Medulla oblongata (tissue), 1 donor: ENCODE data around the gene ATP6V0E2.

Experiments used
- DNase-seq: peaks from one replicate; pipeline ENCODE4 v3.0.0-alpha.2; 2015; ENCODE audit errors: extremely low spot score

Gene ATP6V0E2

DNA sequence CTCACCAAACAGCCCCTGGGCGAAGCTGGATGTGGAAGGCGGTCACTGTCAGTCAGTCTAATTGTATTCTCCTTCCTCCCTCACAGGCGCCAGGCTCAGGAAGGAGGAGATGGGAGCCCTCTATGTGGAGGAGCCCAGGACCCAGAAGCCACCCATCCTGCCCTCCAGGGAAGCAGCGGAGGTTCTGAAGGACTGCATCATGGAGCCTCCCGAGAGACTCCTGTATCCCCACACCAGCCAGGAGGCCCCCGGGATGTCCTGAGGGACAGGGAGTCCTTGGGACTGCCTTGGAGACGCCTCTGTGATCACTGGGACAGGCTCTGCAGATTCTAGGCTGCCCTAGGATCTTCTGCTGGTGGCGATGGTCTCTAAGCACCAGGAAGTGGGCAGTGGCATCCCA, 9.7 kb upstream of the ATP6V0E2 start:
- no peak for DNase-seq

DNA sequence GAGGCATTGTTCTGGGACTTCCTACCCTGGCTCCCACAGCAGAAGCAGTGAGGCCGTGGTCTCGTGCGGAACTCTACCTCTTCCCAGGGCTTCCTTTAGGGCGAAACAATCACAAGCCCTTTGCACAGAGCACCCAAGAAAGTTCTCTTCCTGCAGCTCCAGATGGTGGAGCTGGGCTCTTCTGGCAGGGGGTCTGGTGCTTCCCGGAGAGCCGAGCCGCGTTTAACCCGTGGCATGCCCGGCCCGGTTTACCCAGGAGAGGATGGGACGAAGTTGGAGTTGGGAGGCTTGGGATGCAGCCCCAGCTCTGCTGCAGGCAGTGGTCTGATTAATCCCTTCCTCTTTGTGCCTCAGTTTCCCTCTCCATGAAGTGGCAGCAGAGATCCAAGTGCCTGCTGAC, 9.0 kb upstream of the ATP6V0E2 start:
- DNase-seq = no peak

GRCh38 chr7:149865437-149865836, 8.3 kb upstream of the ATP6V0E2 start:
- DNase-seq = no peak

- no peak for DNase-seq
Observed at GRCh38 chr7:149866139-149866778, 7.5 kb upstream of the ATP6V0E2 start.

GRCh38 chr7:149866779-149867447, 6.9 kb upstream of the ATP6V0E2 start:
- peak; percentile 40 for DNase-seq

GRCh38 chr7:149867762-149868622, 5.8 kb upstream of the ATP6V0E2 start:
- no peak for DNase-seq

GRCh38 chr7:149868623-149869290, 5.0 kb upstream of the ATP6V0E2 start:
- peak; percentile 36 for DNase-seq

DNA sequence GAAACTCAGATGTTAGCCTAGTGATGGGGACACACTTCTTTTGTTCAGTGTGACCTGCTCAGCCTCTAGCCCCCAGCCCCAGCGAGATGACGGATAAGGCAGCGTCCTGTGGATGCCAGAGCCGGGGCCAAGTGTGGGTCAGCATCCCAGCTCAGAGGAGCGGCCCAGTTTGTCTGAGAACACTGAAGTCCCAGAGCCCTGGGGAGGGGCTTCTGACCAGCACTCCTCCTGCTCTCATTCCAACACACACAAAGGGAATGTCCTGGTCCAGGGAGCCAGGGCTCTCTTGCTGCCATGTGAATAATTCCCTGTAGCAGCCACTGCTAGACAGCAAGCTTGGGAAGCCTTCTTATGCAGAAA, 4.5 kb upstream of the ATP6V0E2 start:
- peak; percentile 28 for DNase-seq

- no peak for DNase-seq
Observed at GRCh38 chr7:149869867-149870266, 3.9 kb upstream of the ATP6V0E2 start.

DNA sequence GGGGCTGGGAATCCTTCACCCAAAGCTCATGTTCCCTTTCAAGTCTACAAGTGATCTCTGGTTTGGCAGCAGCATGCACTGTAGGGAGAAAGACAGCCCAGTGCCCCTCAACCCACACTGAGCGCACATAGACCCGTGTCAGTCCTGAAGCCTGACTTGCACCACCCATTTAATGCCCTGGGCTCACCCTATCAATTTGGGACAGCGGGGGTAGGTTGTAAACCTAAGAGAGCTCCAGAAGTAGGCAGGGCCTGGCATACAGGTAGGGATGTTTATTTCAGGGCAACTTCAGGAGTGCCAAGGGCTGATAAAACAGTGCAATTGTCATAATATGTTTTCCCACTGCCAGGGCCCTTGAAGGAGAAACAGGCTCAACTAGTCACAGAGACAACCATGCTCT, 3.5 kb upstream of the ATP6V0E2 start:
- no peak for DNase-seq

DNA sequence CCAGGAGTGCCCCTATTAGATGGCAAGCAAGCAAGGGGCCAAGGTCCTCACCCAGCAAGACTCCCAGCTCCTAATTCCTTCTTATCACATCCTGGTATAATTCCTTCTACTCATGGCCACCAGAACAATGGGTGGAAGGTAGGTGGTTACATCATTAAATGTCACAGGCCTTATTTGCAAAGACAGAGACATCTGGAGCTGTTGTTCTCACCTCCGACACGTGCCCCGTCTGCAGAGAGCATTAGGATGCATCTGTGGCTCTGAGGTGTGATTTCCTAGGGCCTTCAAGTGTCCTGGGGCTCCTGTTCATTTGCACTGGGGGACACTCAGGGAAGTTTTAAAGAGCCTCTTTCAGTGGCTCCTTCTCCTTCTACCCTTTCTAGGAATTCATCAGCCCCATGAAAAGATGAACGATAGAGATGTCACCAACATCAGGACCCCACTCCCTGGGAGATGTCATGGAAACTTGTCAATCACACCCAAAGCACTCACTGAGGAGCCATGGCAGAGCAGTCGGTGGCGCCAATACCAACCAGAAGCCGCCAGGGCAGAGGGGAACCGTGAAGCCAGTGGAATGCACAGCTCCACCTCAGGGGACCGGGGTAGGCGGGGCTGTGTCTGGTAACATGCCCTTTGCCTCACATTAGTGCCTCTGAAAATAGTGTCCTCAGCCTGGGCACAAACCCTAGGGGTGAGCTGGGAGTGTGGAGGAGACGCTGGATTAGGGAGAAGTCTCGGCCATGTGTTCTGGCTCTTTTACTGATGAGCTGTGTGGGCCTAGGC, 2.9 kb upstream of the ATP6V0E2 start:
- no peak for DNase-seq

DNA sequence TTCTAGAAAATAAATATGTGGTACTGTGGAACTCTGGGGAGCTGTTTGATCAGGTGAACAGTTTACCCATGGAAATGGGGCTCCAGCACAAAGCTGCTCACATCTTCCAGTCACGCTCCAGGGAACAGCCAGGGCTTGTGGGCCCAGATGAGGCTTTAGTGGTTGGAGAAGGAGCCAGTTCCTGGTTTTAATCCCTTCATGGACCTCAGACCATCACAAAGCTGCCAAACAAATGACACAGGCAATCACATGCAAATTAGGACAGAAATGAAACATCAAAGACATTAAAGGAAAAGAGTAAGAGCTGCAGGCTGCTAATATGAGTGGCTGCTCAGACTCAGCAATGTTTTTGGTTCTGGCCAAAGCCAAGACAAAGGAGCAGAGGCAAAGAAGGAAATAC, 2.2 kb upstream of the ATP6V0E2 start:
- peak; percentile 54 for DNase-seq

- peak; percentile 95 for DNase-seq
Observed at GRCh38 chr7:149872419-149873073, 1.2 kb upstream of the ATP6V0E2 start.

GRCh38 chr7:149873970-149874643, 338 bp downstream of the ATP6V0E2 start:
- DNase-seq = no peak

DNA sequence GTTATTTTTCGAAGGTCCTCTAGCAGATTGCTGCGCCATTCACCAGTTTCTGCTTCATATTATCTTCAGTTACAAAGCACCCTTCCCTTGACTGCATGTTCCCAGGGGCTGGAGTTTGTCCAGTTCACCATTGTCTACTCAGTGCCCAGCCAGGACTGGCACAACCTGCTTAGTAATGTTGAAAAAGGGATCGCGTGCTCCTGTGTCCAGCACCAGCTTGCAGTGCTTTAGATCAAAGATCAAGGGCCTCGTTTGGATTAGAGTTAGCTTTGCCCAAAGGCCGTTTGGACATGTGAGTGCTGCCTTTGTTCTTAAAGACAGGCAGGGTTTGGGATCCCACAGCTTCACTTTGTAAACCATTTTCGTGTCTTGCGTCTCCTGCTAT, 867 bp downstream of the ATP6V0E2 start:
- peak; percentile 57 for DNase-seq

DNA sequence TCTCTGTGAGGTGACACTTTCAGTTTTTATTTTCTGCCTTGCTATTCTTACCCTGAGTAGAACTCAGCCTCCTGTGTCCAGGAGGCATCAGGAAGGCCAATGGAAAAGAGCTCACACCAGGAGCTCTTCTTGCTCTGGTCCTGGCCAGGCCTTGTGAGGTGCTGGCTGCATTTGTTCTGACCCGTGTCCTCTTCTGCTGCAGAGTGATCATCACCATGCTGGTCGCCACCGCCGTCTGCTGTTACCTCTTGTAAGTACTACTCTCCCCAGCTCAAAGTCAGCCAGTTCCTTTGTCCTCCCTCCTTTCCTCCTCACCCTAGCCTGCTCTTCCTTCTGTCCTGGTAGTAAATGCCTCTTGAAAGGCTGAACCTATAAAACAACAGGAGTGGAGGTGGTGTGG, 1.6 kb downstream of the ATP6V0E2 start:
- no peak for DNase-seq

- DNase-seq = no peak
Observed at GRCh38 chr7:149877890-149878522, 4.2 kb downstream of the ATP6V0E2 start.

GRCh38 chr7:149878523-149878921, 4.8 kb downstream of the ATP6V0E2 start:
- no peak for DNase-seq

GRCh38 chr7:149879271-149879743, 5.5 kb downstream of the ATP6V0E2 start:
- DNase-seq = no peak
